GM18511 (cell line): ENCODE results near the gene RNASE3.
A peak's percentile ranks its signal among the peaks of the same experiment; 100 is the strongest.
"Not testable (repeated sequence)": the region's sequence is repeated elsewhere in the genome, so short reads cannot be mapped to it uniquely, and the experiment has no call there.

Experiments used
- ATAC-seq: cut with Tn5 transposase; IDR thresholded peaks from one replicate; pipeline ENCODE4 v1.9.1; 2021; ENCODE audit warnings: mild to moderate bottlenecking, moderate library complexity; ENCODE audit not compliant: unreplicated experiment

The RNASE3 gene

DNA sequence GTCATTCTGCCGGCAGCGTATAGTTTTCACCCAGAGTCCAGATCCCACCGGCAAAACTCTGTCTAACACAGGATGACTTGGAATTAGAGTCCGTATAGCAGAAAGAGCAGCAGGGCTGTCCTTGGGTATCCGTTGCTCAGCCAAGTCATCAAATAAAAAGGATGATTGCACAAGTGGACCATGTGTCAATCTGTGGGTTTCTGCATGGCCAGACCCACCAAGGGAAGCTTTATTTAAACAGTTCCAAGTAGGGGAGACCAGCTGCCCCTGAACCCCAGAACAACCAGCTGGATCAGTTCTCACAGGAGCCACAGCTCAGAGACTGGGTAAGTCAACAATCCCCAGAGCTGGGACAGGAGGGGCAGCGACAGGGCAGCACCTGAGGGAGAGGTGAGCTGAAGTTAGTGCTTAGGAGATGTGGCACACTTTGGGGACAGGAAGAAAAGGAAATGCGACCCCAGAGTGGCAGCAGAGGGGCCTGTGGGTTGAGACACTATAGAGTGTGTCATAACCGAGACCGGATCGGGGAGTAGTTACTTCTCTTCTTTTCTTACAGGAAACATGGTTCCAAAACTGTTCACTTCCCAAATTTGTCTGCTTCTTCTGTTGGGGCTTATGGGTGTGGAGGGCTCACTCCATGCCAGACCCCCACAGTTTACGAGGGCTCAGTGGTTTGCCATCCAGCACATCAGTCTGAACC lies at the start of gene RNASE3:
Gene RNASE3 (plus strand): TSS at position 260 of the 700 bp plus-strand sequence. CDS start 302 bp downstream, at position 562.
- ATAC-seq: not testable (repeated sequence)

DNA sequence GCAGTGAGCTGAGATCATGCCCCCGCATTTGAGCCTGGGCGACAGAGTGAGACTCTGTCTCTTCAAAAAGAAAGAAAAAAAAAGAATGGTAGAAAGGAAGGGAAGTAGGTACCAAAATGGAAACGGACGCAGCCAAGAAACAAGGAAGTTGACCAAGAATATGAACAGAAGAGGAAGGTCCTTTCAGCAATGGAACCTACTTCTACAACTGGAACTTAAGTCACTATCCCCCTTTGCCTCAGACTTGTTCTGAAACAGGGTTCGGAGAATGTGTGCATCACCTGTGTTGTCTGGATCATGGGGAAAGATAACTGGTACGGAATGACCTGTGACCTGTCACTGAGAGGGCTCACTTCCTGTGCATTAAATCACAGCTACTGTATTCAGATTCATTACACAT lies 44.6 kb upstream of the RNASE3 start:
- no peak for ATAC-seq

DNA sequence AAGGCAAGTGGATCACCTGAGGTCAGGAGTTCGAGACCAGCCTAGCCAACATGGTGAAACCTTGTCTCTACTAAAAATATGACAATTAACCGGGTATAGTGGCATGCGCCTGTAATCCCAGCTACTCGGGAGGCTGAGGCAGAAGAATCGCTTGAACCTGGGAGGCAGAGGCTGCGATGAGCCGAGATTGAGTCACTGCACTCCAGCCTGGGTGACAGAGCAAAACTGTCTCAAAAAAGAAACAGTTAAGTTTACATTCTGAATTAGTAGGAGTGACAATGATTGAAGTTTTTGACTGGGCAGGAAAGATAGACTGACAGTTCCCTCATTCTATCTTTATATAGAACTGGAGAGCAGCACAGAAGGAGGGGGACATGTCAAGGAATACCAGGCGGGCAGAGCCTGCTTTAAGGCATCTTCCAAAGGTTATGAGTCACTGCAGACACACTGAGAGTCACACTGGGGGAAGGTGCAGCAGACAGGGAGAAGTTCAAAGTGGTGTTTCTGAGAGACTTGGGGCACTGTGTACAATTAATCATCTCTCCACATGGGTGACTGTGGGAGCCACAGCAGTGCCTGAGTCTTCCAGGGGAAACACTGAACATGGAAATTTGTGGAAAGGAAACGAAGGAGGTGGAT lies 42.8 kb upstream of the RNASE3 start:
- no peak for ATAC-seq

DNA sequence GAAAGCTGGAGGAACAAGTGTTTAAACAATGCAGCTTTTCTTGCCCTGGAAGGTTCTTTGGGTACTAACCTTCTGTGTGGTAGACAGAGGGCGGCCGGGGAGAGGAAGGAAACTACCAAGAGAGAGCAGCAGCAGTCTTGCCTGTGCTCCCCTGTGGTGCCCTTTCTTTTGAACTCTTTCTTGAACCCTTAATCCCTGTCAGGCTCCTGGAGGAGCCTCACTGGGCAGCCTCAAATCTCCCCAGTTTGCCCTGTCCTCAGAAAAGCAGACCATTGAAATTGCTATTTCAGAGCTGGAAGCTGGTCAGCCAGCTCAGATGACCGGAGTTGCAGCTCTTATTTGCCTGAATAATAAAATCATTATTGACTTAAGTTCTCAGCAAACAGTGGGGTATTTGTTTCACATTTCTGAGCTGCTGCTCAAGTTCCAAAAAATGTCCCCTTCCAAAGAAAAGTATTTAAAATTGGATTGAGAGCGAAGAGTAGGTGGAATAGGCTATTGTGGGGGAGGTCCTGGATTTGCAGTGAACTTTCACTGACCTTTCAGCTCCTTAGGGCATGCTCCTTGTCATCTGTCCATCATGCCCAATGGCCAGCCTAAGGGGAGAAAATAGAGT lies 42.1 kb upstream of the RNASE3 start:
- ATAC-seq: no peak

DNA sequence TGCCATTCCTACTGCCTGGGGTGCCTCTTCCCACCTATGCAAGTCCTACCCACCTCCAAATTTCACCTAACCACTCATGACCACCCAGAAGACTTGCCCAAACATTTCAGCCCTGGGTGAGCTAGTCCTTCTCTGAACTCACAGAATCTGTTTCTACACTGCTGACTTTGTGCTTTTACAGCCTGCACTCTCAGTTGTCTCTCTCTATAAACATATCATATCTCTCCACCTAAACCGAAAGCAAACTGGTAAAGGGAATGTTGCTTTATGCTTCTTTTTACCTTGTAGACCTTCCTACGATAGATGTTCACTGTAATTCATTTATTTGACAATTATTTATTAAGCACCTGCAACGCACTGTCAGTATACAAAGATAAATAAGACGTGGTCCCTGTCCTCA lies 38.1 kb upstream of the RNASE3 start:
- no peak for ATAC-seq

- ATAC-seq: peak; percentile 89
Observed at GRCh38 chr14:20855652-20856291, 35.4 kb upstream of the RNASE3 start.

- ATAC-seq: no peak
Observed at GRCh38 chr14:20857207-20857606, 34.0 kb upstream of the RNASE3 start.

- no peak for ATAC-seq
Observed at GRCh38 chr14:20857630-20858261, 33.4 kb upstream of the RNASE3 start.

GRCh38 chr14:20866194-20866593 lies 25.0 kb upstream of the RNASE3 start:
- ATAC-seq: no peak

DNA sequence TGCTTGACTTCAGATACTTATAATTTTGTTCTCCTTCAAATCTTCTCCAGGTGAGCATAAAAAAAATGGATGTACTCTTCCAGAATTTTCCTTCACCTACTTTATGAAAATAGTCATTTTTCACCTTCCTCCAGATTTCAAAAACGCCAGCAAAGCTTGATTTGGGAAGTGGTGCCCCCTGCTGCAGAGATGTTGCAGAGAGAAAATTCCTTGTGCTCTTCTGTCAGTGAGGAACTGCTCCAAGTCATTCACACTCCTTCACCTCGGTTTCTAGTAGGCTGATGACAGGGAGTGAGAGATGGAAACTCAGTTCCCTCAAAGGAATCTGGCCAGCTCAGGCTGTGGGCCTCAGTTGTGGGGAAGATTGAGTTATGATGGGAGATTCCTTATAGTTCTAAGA lies 24.2 kb upstream of the RNASE3 start:
- ATAC-seq: no peak

DNA sequence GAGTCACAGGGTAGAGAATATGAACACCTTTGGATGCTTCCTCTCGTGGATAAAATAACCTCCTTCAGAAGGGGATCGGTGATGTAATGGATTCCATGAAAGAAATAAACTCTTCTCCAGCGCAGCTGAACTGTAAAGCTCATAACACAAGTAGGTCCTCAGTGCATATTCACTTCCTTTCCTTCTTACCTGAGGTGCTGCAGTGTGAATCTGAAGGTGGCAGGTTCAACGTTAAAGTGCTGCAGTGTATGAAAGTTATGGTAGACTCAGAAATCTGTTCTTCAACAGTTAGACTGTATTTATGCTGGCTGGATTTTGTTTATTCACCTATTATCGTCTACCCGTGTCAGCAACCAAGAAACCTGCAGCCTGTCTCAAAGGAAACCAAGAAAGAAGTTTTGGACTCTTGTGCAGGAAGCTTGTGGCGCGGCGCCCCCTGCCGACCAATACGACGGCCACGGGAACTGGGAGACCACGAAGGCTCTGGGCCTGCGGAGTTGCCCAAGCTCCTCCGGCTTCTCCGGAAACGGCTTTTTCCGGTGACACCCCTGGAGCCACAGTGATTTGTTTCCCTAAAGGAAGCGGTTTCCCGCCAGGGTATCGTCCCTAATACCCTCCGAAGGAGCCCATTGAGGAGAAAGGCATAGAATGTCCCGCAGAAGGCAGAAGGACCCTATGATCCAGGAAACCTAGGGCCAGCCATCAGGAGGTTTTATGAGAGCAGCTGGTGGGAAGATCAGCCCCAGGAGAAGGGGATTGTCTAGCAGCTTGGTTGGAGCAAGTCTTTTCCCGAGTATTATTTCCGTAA lies 17.6 kb upstream of the RNASE3 start:
- peak; percentile 91 for ATAC-seq

GRCh38 chr14:20877016-20877415 lies 14.2 kb upstream of the RNASE3 start:
- no peak for ATAC-seq

GRCh38 chr14:20878695-20879094 lies 12.5 kb upstream of the RNASE3 start:
- ATAC-seq: no peak

GRCh38 chr14:20881229-20881628 lies 10.0 kb upstream of the RNASE3 start:
- ATAC-seq: not testable (repeated sequence)

DNA sequence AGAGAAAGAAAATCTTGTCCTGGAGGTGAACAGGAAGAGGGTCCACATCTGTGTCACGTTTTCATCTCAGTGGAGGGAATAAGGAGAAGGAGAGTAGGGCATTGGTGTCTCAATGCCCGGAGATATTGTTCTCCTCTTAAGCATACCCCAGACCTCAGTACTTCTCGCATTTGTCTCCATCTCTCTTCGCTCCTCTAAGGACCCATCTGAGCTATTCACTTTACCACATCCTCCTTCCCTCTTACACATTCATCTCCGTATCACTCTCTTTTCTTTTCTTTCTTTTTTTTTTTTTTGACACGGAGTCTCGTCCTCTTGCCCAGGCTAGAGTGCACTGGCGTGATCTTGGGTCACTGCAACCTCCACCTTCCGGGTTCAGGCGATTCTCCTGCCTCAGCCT lies 8.4 kb upstream of the RNASE3 start:
- not testable (repeated sequence) for ATAC-seq

- not testable (repeated sequence) for ATAC-seq
Observed at GRCh38 chr14:20888411-20888810, 2.8 kb upstream of the RNASE3 start.

- ATAC-seq: not testable (repeated sequence)
Observed at GRCh38 chr14:20895322-20895721, 4.1 kb downstream of the RNASE3 start.

DNA sequence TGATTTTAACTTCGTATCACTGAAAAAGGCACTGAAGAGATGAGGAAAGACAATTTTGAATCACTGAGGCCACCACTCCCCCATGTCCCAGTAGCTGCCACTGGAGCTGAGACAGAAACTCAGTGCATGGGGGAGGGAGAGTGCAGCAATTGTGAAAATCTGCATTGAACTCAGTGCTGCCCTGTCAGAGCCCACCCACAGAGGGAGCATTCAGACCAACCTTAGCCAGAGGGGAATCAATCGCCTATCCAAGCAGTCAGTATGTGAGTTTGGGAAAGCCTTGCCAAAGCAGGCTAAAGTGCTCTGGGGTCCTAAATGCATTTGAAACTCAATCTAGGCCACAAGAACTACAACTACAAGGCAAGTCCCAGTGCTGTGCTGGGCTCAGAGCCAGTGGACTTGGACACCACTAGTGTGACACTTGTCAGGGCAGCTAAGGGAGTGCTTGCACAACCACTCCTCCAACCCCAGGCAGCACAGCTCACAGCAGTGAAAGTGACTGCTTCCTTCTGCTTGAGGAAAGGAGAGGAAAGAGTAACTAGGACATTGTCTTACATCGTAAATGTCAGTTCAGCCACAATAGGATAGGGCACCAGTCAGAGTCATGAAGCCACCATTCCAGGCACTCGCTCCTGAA lies 13.3 kb downstream of the RNASE3 start:
- no peak for ATAC-seq

- no peak for ATAC-seq
Observed at GRCh38 chr14:20905676-20906075, 14.5 kb downstream of the RNASE3 start.

DNA sequence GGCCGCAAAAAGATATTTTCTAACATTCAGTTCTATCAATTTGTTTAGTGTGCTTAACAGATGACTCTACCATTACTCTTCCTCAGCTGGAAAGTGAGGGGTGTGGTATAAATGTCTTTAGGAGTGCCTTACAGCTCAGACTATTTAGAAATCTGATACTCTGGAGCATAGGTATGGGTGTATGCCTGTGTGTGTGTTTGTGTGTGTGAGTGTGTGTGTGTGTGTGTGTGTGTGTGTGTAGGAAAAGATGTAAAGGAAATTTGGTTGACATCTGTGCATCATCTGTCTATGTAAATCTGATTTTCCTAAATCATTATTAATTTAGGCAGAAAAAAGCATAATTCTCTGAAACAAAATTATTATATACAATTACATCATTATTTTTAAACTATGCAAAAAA lies 16.0 kb downstream of the RNASE3 start:
- ATAC-seq: no peak
